ENCODE measurements around the gene RAB42. TPM values are rescaled to one million over a fixed set of nuclear protein-coding genes. Genes with fewer than 3 reads are reported as not detected.

Gene RAB42
- total and polyA plus RNA-seq, 9 of the 15 experiments (the other 6 are each of a cell fraction or from before 2014, with no cell fraction given): 0.07 to 0.14 (median 0.12) TPM; not detected in 6

DNA sequence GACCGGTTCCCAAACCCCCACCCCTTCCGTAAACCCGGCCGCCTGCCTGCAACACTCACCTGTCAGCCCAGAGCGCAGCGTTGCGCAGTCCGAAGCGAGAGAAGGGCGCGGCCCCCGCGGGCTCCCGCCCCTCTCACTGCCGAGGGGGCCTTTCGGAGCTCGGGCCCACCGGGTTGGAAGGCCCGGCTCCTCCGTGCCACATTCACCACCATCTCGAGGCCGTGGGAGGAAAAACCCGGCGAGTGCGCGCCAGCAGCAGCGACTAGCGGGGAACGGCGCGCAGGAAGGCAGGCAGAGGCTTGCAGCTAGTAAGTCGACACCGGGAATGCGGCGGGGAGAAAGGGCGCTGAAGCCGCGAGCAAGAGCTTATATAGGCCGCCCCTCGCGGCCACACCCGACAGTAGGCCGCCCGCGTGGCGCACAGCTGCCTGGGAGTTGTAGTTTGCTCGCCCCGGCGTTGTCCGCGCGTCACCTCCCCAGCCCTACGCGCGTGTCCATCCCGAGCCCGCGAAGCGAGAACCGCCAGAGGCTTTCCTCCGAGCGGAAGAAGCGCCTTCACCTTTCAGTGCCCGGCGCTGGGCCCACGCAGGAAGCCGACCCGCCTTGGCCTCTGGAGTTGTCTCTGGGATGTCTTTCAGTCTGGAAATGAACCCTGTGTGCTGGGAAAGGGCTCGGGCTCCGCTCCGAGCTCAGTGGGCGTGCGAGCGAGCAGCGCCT is 10.4 kb upstream of the RAB42 start (continued):
- TF ChIP-seq, protein P1, sequence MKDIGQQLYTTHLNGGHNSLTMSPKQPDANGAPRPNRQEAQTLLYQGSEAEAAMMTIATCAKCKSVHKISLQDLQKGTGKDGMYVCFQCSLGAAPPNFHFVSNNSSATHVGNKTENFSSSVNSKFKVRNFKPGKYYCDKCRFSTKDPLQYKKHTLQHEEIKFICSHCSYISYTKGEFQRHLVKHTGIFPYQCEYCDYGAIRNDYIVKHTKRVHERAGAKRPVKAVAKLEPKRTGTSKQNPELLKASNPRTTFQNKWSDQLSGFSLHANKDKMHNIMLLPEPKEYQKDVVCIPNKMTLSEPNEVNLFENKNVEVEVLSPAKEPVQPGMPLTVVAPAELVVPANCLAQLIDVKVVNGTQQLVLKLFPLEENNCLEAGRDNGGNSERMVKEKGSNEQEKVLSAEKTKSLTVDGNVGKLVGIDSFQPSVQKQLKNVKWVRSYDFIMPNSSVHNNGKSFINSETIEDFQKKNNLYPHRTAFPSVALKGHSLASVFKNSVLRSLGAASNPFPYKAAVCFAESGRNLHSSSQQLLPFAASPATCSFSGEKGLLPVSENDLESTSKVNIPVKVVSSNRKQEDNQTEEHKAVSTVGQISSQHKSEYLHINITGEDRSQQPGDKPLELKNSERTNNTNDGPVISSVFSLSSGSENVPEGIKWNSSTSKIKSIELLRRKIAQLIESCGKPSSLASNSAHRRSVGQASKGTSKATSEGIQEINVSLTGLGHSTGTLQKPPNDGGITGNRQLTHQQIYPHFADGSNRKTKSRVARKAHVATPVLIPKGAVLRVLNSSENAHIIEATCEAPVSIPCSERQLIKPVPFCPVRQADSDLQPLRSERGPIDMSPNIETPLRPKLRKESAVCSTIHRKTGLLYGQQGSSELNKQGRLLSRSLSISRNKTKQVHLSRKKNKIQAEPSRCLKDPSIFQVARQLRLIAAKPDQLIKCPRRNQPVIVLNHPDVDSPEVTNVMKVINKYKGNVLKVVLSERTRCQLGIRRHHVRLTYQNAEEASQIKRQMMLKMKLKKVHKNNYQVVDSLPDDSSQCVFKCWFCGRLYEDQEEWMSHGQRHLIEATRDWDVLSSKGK (CRISPR knock-in tag; IDR thresholded peaks at IDR 0.05): no peak
- peak; percentile 25 to 93; a peak in 3 of 4 replicates for TF ChIP-seq HDAC1 (IDR thresholded peaks at IDR 0.05)
- TF ChIP-seq ZFP1 (CRISPR knock-in tag; IDR thresholded peaks at IDR 0.05): no peak
- TF ChIP-seq, protein P2, sequence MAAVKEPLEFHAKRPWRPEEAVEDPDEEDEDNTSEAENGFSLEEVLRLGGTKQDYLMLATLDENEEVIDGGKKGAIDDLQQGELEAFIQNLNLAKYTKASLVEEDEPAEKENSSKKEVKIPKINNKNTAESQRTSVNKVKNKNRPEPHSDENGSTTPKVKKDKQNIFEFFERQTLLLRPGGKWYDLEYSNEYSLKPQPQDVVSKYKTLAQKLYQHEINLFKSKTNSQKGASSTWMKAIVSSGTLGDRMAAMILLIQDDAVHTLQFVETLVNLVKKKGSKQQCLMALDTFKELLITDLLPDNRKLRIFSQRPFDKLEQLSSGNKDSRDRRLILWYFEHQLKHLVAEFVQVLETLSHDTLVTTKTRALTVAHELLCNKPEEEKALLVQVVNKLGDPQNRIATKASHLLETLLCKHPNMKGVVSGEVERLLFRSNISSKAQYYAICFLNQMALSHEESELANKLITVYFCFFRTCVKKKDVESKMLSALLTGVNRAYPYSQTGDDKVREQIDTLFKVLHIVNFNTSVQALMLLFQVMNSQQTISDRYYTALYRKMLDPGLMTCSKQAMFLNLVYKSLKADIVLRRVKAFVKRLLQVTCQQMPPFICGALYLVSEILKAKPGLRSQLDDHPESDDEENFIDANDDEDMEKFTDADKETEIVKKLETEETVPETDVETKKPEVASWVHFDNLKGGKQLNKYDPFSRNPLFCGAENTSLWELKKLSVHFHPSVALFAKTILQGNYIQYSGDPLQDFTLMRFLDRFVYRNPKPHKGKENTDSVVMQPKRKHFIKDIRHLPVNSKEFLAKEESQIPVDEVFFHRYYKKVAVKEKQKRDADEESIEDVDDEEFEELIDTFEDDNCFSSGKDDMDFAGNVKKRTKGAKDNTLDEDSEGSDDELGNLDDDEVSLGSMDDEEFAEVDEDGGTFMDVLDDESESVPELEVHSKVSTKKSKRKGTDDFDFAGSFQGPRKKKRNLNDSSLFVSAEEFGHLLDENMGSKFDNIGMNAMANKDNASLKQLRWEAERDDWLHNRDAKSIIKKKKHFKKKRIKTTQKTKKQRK (IDR thresholded peaks at IDR 0.05; ENCODE audit: borderline replicate concordance, low read depth, low read length): 0 out of 2 replicates have a peak, but pooled peaks have one; percentile 24
- peak; percentile 64; the same call in 1 of the 2 replicates for TF ChIP-seq HDAC8 (tag; IDR thresholded peaks at IDR 0.05)
- TF ChIP-seq, protein P3, sequence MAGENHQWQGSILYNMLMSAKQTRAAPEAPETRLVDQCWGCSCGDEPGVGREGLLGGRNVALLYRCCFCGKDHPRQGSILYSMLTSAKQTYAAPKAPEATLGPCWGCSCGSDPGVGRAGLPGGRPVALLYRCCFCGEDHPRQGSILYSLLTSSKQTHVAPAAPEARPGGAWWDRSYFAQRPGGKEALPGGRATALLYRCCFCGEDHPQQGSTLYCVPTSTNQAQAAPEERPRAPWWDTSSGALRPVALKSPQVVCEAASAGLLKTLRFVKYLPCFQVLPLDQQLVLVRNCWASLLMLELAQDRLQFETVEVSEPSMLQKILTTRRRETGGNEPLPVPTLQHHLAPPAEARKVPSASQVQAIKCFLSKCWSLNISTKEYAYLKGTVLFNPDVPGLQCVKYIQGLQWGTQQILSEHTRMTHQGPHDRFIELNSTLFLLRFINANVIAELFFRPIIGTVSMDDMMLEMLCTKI (IDR thresholded peaks at IDR 0.05; ENCODE audit: partially characterized antibody): no peak
- 0 out of 2 replicates have a peak, but pooled peaks have one; percentile 11 for TF ChIP-seq ZNF121 (CRISPR knock-in tag; conservative IDR thresholded peaks at IDR 0.05)
- no peak for TF ChIP-seq TAL1 (IDR thresholded peaks at IDR 0.05)
- peak; percentile 77 for TF ChIP-seq SAFB (IDR thresholded peaks at IDR 0.05; ENCODE audit: borderline replicate concordance, low read depth, low read length)
- no peak for TF ChIP-seq ZNF217 (CRISPR knock-in tag; IDR thresholded peaks at IDR 0.05)
- peak; percentile 69; the same call in 1 of the 2 replicates for TF ChIP-seq NFATC3 (IDR thresholded peaks at IDR 0.05)
- TF ChIP-seq, protein P4, sequence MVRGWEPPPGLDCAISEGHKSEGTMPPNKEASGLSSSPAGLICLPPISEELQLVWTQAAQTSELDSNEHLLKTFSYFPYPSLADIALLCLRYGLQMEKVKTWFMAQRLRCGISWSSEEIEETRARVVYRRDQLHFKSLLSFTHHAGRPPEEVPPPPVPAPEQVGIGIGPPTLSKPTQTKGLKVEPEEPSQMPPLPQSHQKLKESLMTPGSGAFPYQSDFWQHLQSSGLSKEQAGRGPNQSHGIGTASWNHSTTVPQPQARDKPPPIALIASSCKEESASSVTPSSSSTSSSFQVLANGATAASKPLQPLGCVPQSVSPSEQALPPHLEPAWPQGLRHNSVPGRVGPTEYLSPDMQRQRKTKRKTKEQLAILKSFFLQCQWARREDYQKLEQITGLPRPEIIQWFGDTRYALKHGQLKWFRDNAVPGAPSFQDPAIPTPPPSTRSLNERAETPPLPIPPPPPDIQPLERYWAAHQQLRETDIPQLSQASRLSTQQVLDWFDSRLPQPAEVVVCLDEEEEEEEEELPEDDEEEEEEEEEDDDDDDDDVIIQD (CRISPR knock-in tag; IDR thresholded peaks at IDR 0.05): no peak
- TF ChIP-seq, protein P5, sequence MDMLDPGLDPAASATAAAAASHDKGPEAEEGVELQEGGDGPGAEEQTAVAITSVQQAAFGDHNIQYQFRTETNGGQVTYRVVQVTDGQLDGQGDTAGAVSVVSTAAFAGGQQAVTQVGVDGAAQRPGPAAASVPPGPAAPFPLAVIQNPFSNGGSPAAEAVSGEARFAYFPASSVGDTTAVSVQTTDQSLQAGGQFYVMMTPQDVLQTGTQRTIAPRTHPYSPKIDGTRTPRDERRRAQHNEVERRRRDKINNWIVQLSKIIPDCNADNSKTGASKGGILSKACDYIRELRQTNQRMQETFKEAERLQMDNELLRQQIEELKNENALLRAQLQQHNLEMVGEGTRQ (CRISPR knock-in tag; IDR thresholded peaks at IDR 0.05): peak; percentile 40; the same call in 1 of the 2 replicates
- no peak for TF ChIP-seq ZNF57 (CRISPR knock-in tag; IDR thresholded peaks at IDR 0.05)
- peak; percentile 79 for TF ChIP-seq ELF4 (CRISPR knock-in tag; IDR thresholded peaks at IDR 0.05)
- TF ChIP-seq CBFB (CRISPR knock-in tag; IDR thresholded peaks at IDR 0.05): no peak; the same call in 1 of the 2 replicates
- no peak for TF ChIP-seq TFAM (CRISPR knock-in tag; conservative IDR thresholded peaks at IDR 0.05)
